SU-DHL-6 (cell line): ENCODE results near the gene NTHL1.

Experiments used
- H2AFZ ChIP-seq: fragments of 200-600 bp; sonication (generic); 2 replicates; pipeline ENCODE4 v1.6.1; 2014; ENCODE audit warnings: low read depth, mild to moderate bottlenecking, moderate library complexity, mixed read lengths, antibody characterized with exemption, low read length; ENCODE audit not compliant: severe bottlenecking
- H3F3A ChIP-seq: fragments of 200-600 bp; shearing (Covaris generic); 2 replicates; pipeline ENCODE4 v1.6.0; 2016; ENCODE audit warnings: antibody characterized with exemption, mild to moderate bottlenecking; ENCODE audit not compliant: insufficient read depth
- H3K27ac ChIP-seq: fragments of 200-600 bp; sonication (generic); 2 replicates; pipeline ENCODE4 v1.5.1; 2016; ENCODE audit warnings: low read depth, mild to moderate bottlenecking, low read length, moderate library complexity, mixed read lengths
- H3K27me3 ChIP-seq: fragments of 200-600 bp; sonication (generic), shearing (Covaris generic); 2 replicates; pipeline ENCODE4 v1.6.0; 2014; ENCODE audit warnings: mild to moderate bottlenecking, low read length
- H3K36me3 ChIP-seq: fragments of 200-600 bp; sonication (generic); 2 replicates; pipeline ENCODE4 v1.6.1; 2014; ENCODE audit warnings: mild to moderate bottlenecking, low read length, mixed read lengths
- H3K4me2 ChIP-seq: fragments of 300-600, 200-600 bp; shearing (Covaris generic), sonication (generic); 2 replicates; pipeline ENCODE4 v1.6.0; 2014; ENCODE audit warnings: low read length, low read depth, mild to moderate bottlenecking; ENCODE audit not compliant: poor library complexity, severe bottlenecking
- H3K4me3 ChIP-seq: fragments of 200-600 bp; sonication (generic); 2 replicates; pipeline ENCODE4 v1.5.1; 2014; ENCODE audit warnings: antibody characterized with exemption, low read length, mild to moderate bottlenecking, mixed read lengths; ENCODE audit not compliant: insufficient read depth, poor library complexity, severe bottlenecking
- H3K79me2 ChIP-seq: fragments of 200-600 bp; sonication (generic); 2 replicates; pipeline ENCODE4 v1.6.1; 2014; ENCODE audit warnings: mild to moderate bottlenecking, low read length, moderate library complexity; ENCODE audit not compliant: insufficient read depth
- H3K9ac ChIP-seq: fragments of 200-600 bp; sonication (generic); 2 replicates; pipeline ENCODE4 v1.7.0; 2014; ENCODE audit warnings: mild to moderate bottlenecking, low read length
- H3K9me2 ChIP-seq: fragments of 200-600 bp; sonication (generic); replicated peaks from 2 replicates; pipeline ENCODE4 v1.6.1; 2014; ENCODE audit warnings: low read length; ENCODE audit not compliant: insufficient read depth
- H3K9me3 ChIP-seq: fragments of 200-600 bp; sonication (generic); 2 replicates; pipeline ENCODE4 v1.6.1; 2014; ENCODE audit warnings: low read length, mixed read lengths; ENCODE audit not compliant: insufficient read depth
- H4K20me1 ChIP-seq: fragments of 200-600 bp; sonication (generic); 2 replicates; pipeline ENCODE4 v1.6.1; 2014; ENCODE audit warnings: low read depth, mild to moderate bottlenecking, antibody characterized with exemption, low read length, moderate library complexity, mixed read lengths
- EZH2phosphoT487 ChIP-seq: fragments of 200-600 bp; sonication (generic), shearing (Covaris generic); conservative IDR thresholded peaks from 2 replicates; pipeline ENCODE4 v1.6.1; 2018; ENCODE audit warnings: mild to moderate bottlenecking, antibody characterized with exemption, low read length, moderate library complexity, mixed read lengths
- TF ChIP-seq, protein P1 (sequence below): fragments of 200-600 bp; sonication (generic); IDR thresholded peaks from one replicate; pipeline ENCODE4 v1.5.1; 2017; ENCODE audit warnings: antibody characterized with exemption, mild to moderate bottlenecking, low read length, moderate library complexity; ENCODE audit not compliant: insufficient read depth, poor library complexity, severe bottlenecking

The NTHL1 gene

GRCh38 chr16:2095315-2095853, 47.8 kb upstream of the NTHL1 start:
- no peaks in the 10 kb centered on the region for H4K20me1 ChIP-seq
- TF ChIP-seq, protein P1, sequence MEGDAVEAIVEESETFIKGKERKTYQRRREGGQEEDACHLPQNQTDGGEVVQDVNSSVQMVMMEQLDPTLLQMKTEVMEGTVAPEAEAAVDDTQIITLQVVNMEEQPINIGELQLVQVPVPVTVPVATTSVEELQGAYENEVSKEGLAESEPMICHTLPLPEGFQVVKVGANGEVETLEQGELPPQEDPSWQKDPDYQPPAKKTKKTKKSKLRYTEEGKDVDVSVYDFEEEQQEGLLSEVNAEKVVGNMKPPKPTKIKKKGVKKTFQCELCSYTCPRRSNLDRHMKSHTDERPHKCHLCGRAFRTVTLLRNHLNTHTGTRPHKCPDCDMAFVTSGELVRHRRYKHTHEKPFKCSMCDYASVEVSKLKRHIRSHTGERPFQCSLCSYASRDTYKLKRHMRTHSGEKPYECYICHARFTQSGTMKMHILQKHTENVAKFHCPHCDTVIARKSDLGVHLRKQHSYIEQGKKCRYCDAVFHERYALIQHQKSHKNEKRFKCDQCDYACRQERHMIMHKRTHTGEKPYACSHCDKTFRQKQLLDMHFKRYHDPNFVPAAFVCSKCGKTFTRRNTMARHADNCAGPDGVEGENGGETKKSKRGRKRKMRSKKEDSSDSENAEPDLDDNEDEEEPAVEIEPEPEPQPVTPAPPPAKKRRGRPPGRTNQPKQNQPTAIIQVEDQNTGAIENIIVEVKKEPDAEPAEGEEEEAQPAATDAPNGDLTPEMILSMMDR, result no peak
- no peak for TF ChIP-seq EZH2phosphoT487
- no peaks in the 10 kb centered on the region for H3K9me3 ChIP-seq
- no peaks in the 10 kb centered on the region for H3K9me2 ChIP-seq
- no peak overlapping the region for H3K27ac ChIP-seq
- no peaks in the 10 kb centered on the region for H3F3A ChIP-seq
- no peaks in the 10 kb centered on the region for H3K27me3 ChIP-seq
- H3K4me3 ChIP-seq, result no peak overlapping the region
- H3K9ac ChIP-seq, result no peak overlapping the region
- no peak overlapping the region for H3K4me2 ChIP-seq
- no peak overlapping the region for H2AFZ ChIP-seq
- H3K36me3 ChIP-seq, result no peaks in the 10 kb centered on the region
- no peaks in the 10 kb centered on the region for H3K79me2 ChIP-seq

DNA sequence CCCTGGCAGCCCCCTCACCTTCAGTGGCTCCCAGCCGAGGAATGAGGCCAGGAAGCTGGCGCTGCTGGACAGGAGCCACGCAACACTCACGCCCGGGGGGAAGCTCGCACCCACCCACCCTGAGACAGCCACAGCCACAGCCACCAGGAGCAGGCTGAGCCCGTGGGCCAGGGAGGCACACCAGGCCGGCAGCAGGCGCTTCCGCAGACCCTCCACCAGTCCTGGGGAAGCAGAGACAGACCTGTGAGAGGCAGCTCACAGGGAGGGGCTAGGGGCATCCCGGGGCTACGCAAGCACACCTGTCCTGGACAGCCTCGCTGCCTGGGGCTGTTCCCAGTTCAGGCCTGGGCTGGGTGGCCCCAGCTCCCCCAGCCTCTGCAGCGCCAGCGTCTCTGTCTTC, 46.2 kb upstream of the NTHL1 start:
- no peaks in the 10 kb centered on the region for H3K36me3 ChIP-seq

GRCh38 chr16:2092866-2093265, 45.2 kb upstream of the NTHL1 start:
- H3K9me3 ChIP-seq, result no peaks in the 10 kb centered on the region
- H3K79me2 ChIP-seq, result no peaks in the 10 kb centered on the region
- H3K9me2 ChIP-seq, result no peaks in the 10 kb centered on the region
- no peak overlapping the region for H3K27ac ChIP-seq
- no peaks in the 10 kb centered on the region for H4K20me1 ChIP-seq
- no peaks in the 10 kb centered on the region for H3K27me3 ChIP-seq
- H3K4me3 ChIP-seq, result no peak overlapping the region
- no peaks in the 10 kb centered on the region for H3F3A ChIP-seq
- no peak overlapping the region for H3K4me2 ChIP-seq
- H3K9ac ChIP-seq, result no peak overlapping the region
- H3K36me3 ChIP-seq, result no peaks in the 10 kb centered on the region
- TF ChIP-seq EZH2phosphoT487, result no peak
- TF ChIP-seq, protein P1, result no peak
- no peak overlapping the region for H2AFZ ChIP-seq

More for the DNA sequence above, 46.2 kb upstream of the NTHL1 start:
- Histone ChIP-seq H3K9ac (no peak overlapping the region), H3K4me2 (no peak overlapping the region), H4K20me1 (no peaks in the 10 kb centered on the region), H3K27me3 (no peaks in the 10 kb centered on the region), H3K4me3 (no peak overlapping the region), H2AFZ (no peak overlapping the region), H3F3A (no peaks in the 10 kb centered on the region), H3K9me3 (no peaks in the 10 kb centered on the region), H3K79me2 (no peaks in the 10 kb centered on the region), H3K9me2 (no peaks in the 10 kb centered on the region), H3K27ac (no peak overlapping the region)
- no peak for TF ChIP-seq EZH2phosphoT487
- TF ChIP-seq, protein P1, result no peak
